A673 (cell line): ENCODE results near the gene TNS1.

Experiments
- EZH2 ChIP-seq: fragments of 200-600 bp; sonication (generic); IDR thresholded peaks from 2 replicates; pipeline ENCODE4 v1.6.1; 2017; ENCODE audit warnings: borderline replicate concordance, low read depth, mild to moderate bottlenecking, mixed read lengths, antibody characterized with exemption, low read length; ENCODE audit not compliant: poor library complexity, severe bottlenecking
- TF ChIP-seq, protein P1 (sequence below): fragments of 300-800, 200-600 bp; sonication (generic); conservative IDR thresholded peaks from 2 replicates; pipeline ENCODE4 v1.5.1; 2017; ENCODE audit warnings: low read depth, mild to moderate bottlenecking, antibody characterized with exemption, low read length, moderate library complexity, mixed read lengths

DNA sequence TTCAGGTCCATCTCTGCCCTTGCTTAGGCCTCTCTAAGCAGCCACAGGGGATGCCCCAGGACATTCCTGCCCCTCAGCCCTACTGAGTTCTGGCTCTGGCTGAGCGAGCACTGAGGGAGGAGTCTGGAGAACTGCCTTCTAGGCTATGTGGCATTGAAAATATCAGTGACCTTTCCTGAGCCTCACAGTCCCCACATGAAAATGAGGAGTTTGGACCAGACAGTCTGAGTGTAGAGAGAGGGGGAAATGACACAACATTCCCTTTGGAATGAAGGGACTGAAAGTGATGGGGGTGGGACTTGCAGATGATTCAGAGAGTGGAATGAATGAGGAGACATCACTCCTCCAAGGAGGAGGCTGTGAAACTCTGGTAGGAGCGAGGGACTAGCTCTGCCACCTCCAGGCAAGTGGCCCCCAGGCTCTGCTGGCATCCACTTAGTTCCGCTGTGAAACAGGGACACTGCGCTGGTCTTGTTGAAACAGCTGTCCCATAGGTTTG lies 8.0 kb downstream of the TNS1 start:
- TF ChIP-seq, protein P1, sequence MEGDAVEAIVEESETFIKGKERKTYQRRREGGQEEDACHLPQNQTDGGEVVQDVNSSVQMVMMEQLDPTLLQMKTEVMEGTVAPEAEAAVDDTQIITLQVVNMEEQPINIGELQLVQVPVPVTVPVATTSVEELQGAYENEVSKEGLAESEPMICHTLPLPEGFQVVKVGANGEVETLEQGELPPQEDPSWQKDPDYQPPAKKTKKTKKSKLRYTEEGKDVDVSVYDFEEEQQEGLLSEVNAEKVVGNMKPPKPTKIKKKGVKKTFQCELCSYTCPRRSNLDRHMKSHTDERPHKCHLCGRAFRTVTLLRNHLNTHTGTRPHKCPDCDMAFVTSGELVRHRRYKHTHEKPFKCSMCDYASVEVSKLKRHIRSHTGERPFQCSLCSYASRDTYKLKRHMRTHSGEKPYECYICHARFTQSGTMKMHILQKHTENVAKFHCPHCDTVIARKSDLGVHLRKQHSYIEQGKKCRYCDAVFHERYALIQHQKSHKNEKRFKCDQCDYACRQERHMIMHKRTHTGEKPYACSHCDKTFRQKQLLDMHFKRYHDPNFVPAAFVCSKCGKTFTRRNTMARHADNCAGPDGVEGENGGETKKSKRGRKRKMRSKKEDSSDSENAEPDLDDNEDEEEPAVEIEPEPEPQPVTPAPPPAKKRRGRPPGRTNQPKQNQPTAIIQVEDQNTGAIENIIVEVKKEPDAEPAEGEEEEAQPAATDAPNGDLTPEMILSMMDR = no peak
- no peak for TF ChIP-seq EZH2
